ENCODE measurements around the gene SYTL5.

SYTL5 gene

GRCh38 chrX:38086451-38087215, 80.3 kb downstream of the SYTL5 start:
- Histone ChIP-seq H4K20me1 (no peaks in the 10 kb centered on the region), H3K4me3 (no peak overlapping the region), H3K4me2 (no peak overlapping the region), H3K27ac (no peak overlapping the region), H3K9ac (no peak overlapping the region), H3K27me3 (no peaks in the 10 kb centered on the region), H3K36me3 (no peaks in the 10 kb centered on the region), H3K9me3 (no peaks in the 10 kb centered on the region), H3K4me1 (no peaks in the 10 kb centered on the region)
- TF ChIP-seq Cebpa-rat (IDR thresholded peaks at IDR 0.05), result no peak

- Histone ChIP-seq H3K9ac (no peak overlapping the region), H3K36me3 (no peaks in the 10 kb centered on the region), H3K4me3 (no peak overlapping the region), H3K27ac (no peak overlapping the region), H3K9me3 (no peaks in the 10 kb centered on the region), H4K20me1 (no peaks in the 10 kb centered on the region), H3K27me3 (no peaks in the 10 kb centered on the region), H3K4me1 (no peaks in the 10 kb centered on the region), H3K4me2 (no peak overlapping the region)
- no peak for TF ChIP-seq Cebpa-rat (IDR thresholded peaks at IDR 0.05)
Observed at GRCh38 chrX:38087594-38087993, 81.2 kb downstream of the SYTL5 start.

- Histone ChIP-seq H3K4me3 (no peak overlapping the region), H3K27ac (no peak overlapping the region), H3K9me3 (no peaks in the 10 kb centered on the region), H3K4me1 (no peaks in the 10 kb centered on the region), H4K20me1 (no peaks in the 10 kb centered on the region), H3K4me2 (no peak overlapping the region), H3K27me3 (no peaks in the 10 kb centered on the region), H3K36me3 (no peaks in the 10 kb centered on the region), H3K9ac (no peak overlapping the region)
- TF ChIP-seq Cebpa-rat (IDR thresholded peaks at IDR 0.05), result no peak
Observed at GRCh38 chrX:38089173-38089982, 83.0 kb downstream of the SYTL5 start.

- H3K4me2 ChIP-seq, result no peak overlapping the region
- no peaks in the 10 kb centered on the region for H4K20me1 ChIP-seq
- no peak for TF ChIP-seq Cebpa-rat (IDR thresholded peaks at IDR 0.05)
- H3K9ac ChIP-seq, result no peak overlapping the region
- H3K4me3 ChIP-seq, result no peak overlapping the region
- H3K36me3 ChIP-seq, result no peaks in the 10 kb centered on the region
- no peaks in the 10 kb centered on the region for H3K4me1 ChIP-seq
- no peak overlapping the region for H3K27ac ChIP-seq
- H3K9me3 ChIP-seq, result peaks cover 15% of the 10 kb centered on the region; the same call in 1 of the 2 replicates
- H3K27me3 ChIP-seq, result no peaks in the 10 kb centered on the region
Observed at GRCh38 chrX:38095971-38096529, 89.7 kb downstream of the SYTL5 start.

DNA sequence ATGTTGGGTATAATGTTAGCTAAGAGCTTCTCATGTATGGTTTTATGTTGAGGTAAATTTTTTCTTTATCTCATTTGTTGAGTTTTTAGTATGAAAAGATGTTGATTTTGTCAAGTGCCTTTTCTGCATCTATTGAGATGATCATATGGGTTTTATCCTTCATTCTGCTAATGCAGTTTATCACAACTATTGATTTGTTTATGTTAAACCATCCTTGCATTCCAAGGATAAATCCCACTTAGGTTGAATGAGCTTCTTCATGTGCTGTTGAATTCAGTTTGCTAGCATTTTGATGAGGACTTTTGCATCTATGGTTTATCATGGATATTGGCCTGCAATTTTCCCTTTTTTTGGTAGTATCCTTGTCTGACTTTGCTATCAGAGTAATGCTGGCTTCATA, 93.3 kb downstream of the SYTL5 start:
- no peak for TF ChIP-seq Cebpa-rat (IDR thresholded peaks at IDR 0.05)
- H3K4me1 ChIP-seq, result peaks cover 12% of the 10 kb centered on the region
- H3K4me3 ChIP-seq, result no peak overlapping the region
- H3K9ac ChIP-seq, result no peak overlapping the region
- no peaks in the 10 kb centered on the region for H3K36me3 ChIP-seq
- no peak overlapping the region for H3K27ac ChIP-seq
- H3K27me3 ChIP-seq, result no peaks in the 10 kb centered on the region
- H3K9me3 ChIP-seq, result peaks cover 15% of the 10 kb centered on the region; the same call in 1 of the 2 replicates
- H4K20me1 ChIP-seq, result no peaks in the 10 kb centered on the region
- no peak overlapping the region for H3K4me2 ChIP-seq

GRCh38 chrX:38102240-38102639, 95.9 kb downstream of the SYTL5 start:
- H3K4me1 ChIP-seq, result peaks cover 15% of the 10 kb centered on the region
- no peaks in the 10 kb centered on the region for H3K27me3 ChIP-seq
- H3K36me3 ChIP-seq, result no peaks in the 10 kb centered on the region
- H3K9me3 ChIP-seq, result peaks cover 15% of the 10 kb centered on the region; the same call in 1 of the 2 replicates
- no peaks in the 10 kb centered on the region for H4K20me1 ChIP-seq
- H3K4me2 ChIP-seq, result no peak overlapping the region
- no peak overlapping the region for H3K9ac ChIP-seq
- no peak for TF ChIP-seq Cebpa-rat (IDR thresholded peaks at IDR 0.05)
- H3K4me3 ChIP-seq, result no peak overlapping the region
- no peak overlapping the region for H3K27ac ChIP-seq

DNA sequence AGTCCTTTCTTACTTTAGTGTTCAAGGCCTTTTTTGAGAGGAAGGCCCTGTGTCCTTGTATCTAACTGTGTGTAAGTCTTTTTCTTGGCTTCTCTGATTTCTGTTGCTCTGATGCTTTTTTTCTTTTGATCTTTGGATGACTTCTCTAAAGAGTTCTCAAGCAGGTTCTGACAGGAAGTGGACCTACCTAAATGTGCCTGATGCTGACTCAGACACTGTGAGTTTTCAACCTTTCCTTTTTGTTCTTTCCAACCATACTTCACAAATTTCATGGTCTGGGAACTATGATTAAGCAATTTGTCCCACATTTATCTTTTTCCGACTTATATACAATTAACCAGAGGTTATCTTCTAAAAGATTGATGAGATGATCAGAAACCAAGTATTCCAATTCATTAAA, 96.5 kb downstream of the SYTL5 start:
- Histone ChIP-seq H3K4me1 (peaks cover 18% of the 10 kb centered on the region), H3K27me3 (no peaks in the 10 kb centered on the region), H3K9me3 (peaks cover 15% of the 10 kb centered on the region; the same call in 1 of the 2 replicates), H3K36me3 (no peaks in the 10 kb centered on the region), H3K9ac (no peak overlapping the region), H3K27ac (no peak overlapping the region), H3K4me2 (no peak overlapping the region), H4K20me1 (no peaks in the 10 kb centered on the region), H3K4me3 (no peak overlapping the region)
- TF ChIP-seq Cebpa-rat (IDR thresholded peaks at IDR 0.05), result no peak

DNA sequence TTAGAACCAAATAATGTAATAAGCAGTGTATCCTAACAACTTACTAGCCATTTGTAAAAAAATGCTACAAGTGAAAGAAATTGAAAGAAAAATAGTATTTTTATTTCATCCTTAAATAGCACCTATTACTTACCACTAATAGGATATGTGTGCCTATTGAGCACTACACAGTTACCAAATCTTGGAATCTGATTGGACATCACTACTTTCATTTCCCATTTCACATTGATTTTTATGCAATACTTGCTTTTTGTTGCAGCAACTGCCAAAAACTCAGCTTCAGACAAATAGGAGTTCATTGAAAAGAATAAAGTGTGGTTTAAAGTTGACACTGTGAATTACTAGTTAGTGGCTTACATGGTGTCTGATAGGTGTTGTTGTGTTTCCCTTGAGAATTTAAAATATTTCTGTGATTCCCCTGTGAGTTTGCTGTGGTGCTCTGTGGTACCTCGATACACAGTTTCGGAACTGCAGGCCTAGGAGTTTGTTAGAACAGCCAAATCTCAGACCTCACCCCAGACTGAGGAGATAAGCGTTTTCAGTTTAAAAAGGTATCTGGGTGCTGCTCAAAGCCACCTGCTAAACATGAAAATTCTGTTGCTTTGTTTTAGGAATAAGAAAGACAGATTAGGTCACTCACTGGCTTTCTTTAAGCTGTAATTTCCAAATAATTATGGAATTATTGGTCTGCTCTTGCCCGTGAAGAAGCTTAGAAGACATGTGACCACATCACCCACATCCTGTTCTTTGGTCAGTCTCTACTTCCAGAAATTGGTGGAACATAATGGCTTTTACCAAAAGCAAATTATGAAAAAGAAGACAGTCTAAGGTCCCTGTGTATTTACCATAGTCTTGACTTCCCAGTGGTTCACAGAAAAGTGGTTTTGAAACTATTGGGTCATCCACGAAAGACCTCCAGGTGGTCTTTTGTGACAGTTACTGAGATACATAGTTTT, 97.8 kb downstream of the SYTL5 start:
- no peak overlapping the region for H3K27ac ChIP-seq
- no peak for TF ChIP-seq Cebpa-rat (IDR thresholded peaks at IDR 0.05)
- no peaks in the 10 kb centered on the region for H3K27me3 ChIP-seq
- H3K4me3 ChIP-seq, result no peak overlapping the region
- H4K20me1 ChIP-seq, result no peaks in the 10 kb centered on the region
- H3K9ac ChIP-seq, result no peak overlapping the region
- no peaks in the 10 kb centered on the region for H3K36me3 ChIP-seq
- H3K4me1 ChIP-seq, result peaks cover 31% of the 10 kb centered on the region
- peaks cover 10% of the 10 kb centered on the region; the same call in 1 of the 2 replicates for H3K9me3 ChIP-seq
- peak overlapping the region; percentile 51 for H3K4me2 ChIP-seq

GRCh38 chrX:38105216-38105725, 98.9 kb downstream of the SYTL5 start:
- no peaks in the 10 kb centered on the region for H3K9me3 ChIP-seq
- H3K4me2 ChIP-seq, result no peak overlapping the region
- no peaks in the 10 kb centered on the region for H3K27me3 ChIP-seq
- H3K36me3 ChIP-seq, result no peaks in the 10 kb centered on the region
- H3K9ac ChIP-seq, result no peak overlapping the region
- TF ChIP-seq Cebpa-rat (IDR thresholded peaks at IDR 0.05), result no peak
- no peak overlapping the region for H3K4me3 ChIP-seq
- peaks cover 31% of the 10 kb centered on the region for H3K4me1 ChIP-seq
- H4K20me1 ChIP-seq, result no peaks in the 10 kb centered on the region
- no peak overlapping the region for H3K27ac ChIP-seq
